WTC11 (cell line): Measurements from ENCODE around the gene ABCA13. TPM values are rescaled to one million over a fixed set of nuclear protein-coding genes. Genes with fewer than 3 reads are reported as not detected.

Source experiments
- ATAC-seq: fragments of 200-7000 bp; cut with Tn5 transposase; 2 replicates; pipeline ENCODE4 v1.10.0; 2021; ENCODE audit warnings: mild to moderate bottlenecking, moderate library complexity
- CTCF ChIA-PET: fragments of 300-600 bp; sonication (Branson Sonifier 250); formaldehyde crosslinking; loops from one replicate; lab custom pipeline; 2021; ENCODE audit warnings: antibody characterized with exemption; lab: Charles Lee
- POLR2A ChIA-PET: fragments of 350-600 bp; sonication (Branson Sonifier 250); formaldehyde crosslinking; loops from one replicate; lab custom pipeline; 2021; ENCODE audit warnings: antibody characterized with exemption; lab: Charles Lee
- DNase-seq: peaks from one replicate; pipeline ENCODE4 v3.0.0; 2021; ENCODE audit warnings: low spot score
- H3K27ac Mint-ChIP-seq: 2 replicates; pipeline ENCODE4 v1.8.0; 2021; ENCODE audit warnings: mixed read lengths
- H3K27me3 Mint-ChIP-seq: 2 replicates; pipeline ENCODE4 v1.8.0; 2021; ENCODE audit warnings: low read depth, mild to moderate bottlenecking, moderate library complexity, mixed read lengths
- H3K36me3 Mint-ChIP-seq: 2 replicates; pipeline ENCODE4 v1.8.0; 2021; ENCODE audit warnings: mixed read lengths
- H3K4me1 Mint-ChIP-seq: 2 replicates; pipeline ENCODE4 v1.8.0; 2022; ENCODE audit warnings: mixed read lengths
- H3K4me3 Mint-ChIP-seq: 2 replicates; pipeline ENCODE4 v1.8.0; 2021; ENCODE audit warnings: mild to moderate bottlenecking, moderate library complexity, mixed read lengths
- H3K9me3 Mint-ChIP-seq: 2 replicates; pipeline ENCODE4 v1.8.0; 2021; ENCODE audit warnings: mixed read lengths
- AR ChIP-seq: fragments of 250-450 bp; sonication (Bioruptor Pico); IDR thresholded peaks from 2 replicates; pipeline ENCODE4 v1.9.0; 2021; ENCODE audit warnings: mild to moderate bottlenecking
- FOXK1 ChIP-seq: sonication (generic); formaldehyde crosslinking; IDR thresholded peaks from 2 replicates; pipeline ENCODE4 v1.8.0; 2022; ENCODE audit warnings: mild to moderate bottlenecking, moderate library complexity, missing genetic modification reagents
- MAX ChIP-seq: sonication (generic); formaldehyde crosslinking; IDR thresholded peaks from 2 replicates; pipeline ENCODE4 v1.8.0; 2022; ENCODE audit warnings: mild to moderate bottlenecking, missing genetic modification reagents
- NFATC4 ChIP-seq: fragments of 250-450 bp; sonication (Bioruptor Pico); IDR thresholded peaks from 2 replicates; pipeline ENCODE4 v1.9.0; 2021; ENCODE audit warnings: mild to moderate bottlenecking
- SMAD3 ChIP-seq: sonication (generic); formaldehyde crosslinking; IDR thresholded peaks from 2 replicates; pipeline ENCODE4 v1.8.0; 2022; ENCODE audit warnings: missing genetic modification reagents, mild to moderate bottlenecking, borderline replicate concordance
- ZBTB21 ChIP-seq: sonication (generic); formaldehyde crosslinking; IDR thresholded peaks from 2 replicates; pipeline ENCODE4 v1.8.1; 2023; ENCODE audit warnings: mild to moderate bottlenecking, missing genetic modification reagents, borderline replicate concordance
- ZNF121 ChIP-seq: sonication (generic); formaldehyde crosslinking; IDR thresholded peaks from 2 replicates; pipeline ENCODE4 v1.8.0; 2023; ENCODE audit warnings: missing genetic modification reagents
- ZNF263 ChIP-seq: sonication (generic); formaldehyde crosslinking; IDR thresholded peaks from 2 replicates; pipeline ENCODE4 v1.8.1; 2022; ENCODE audit warnings: low read depth, mild to moderate bottlenecking, moderate library complexity, missing genetic modification reagents
- ZNF671 ChIP-seq: fragments of 250-450 bp; sonication (Bioruptor Pico); IDR thresholded peaks from 2 replicates; pipeline ENCODE4 v1.8.0; 2021; ENCODE audit warnings: mild to moderate bottlenecking
- total RNA-seq: library from RNA; stranded (reverse); gene quantifications from 3 replicates; pipeline ENCODE4 v1.2.3, GENCODE V29; 2021
- TF ChIP-seq, protein P1 (sequence below): sonication (generic); formaldehyde crosslinking; IDR thresholded peaks from 2 replicates; pipeline ENCODE4 v1.8.1; 2023; ENCODE audit warnings: mild to moderate bottlenecking, missing genetic modification reagents, moderate library complexity
- TF ChIP-seq, protein P2 (sequence below): fragments of 250-450 bp; sonication (Bioruptor Pico); IDR thresholded peaks from 2 replicates; pipeline ENCODE4 v2.1.2; 2022; ENCODE audit warnings: mild to moderate bottlenecking, moderate library complexity
- TF ChIP-seq, protein P3 (sequence below): sonication (generic); formaldehyde crosslinking; IDR thresholded peaks from 2 replicates; pipeline ENCODE4 v1.8.1; 2022; ENCODE audit warnings: missing genetic modification reagents, borderline replicate concordance
- TF ChIP-seq, protein P4 (sequence below): sonication (generic); formaldehyde crosslinking; IDR thresholded peaks from 2 replicates; pipeline ENCODE4 v1.8.1; 2022; ENCODE audit warnings: low read depth, missing genetic modification reagents, borderline replicate concordance
- TF ChIP-seq, protein P5 (sequence below): sonication (generic); formaldehyde crosslinking; IDR thresholded peaks from 2 replicates; pipeline ENCODE4 v1.8.1; 2023; ENCODE audit warnings: mild to moderate bottlenecking, missing genetic modification reagents, borderline replicate concordance

The ABCA13 gene
- total RNA-seq, 1 experiment from 2014 or later: 0.04 TPM

DNA sequence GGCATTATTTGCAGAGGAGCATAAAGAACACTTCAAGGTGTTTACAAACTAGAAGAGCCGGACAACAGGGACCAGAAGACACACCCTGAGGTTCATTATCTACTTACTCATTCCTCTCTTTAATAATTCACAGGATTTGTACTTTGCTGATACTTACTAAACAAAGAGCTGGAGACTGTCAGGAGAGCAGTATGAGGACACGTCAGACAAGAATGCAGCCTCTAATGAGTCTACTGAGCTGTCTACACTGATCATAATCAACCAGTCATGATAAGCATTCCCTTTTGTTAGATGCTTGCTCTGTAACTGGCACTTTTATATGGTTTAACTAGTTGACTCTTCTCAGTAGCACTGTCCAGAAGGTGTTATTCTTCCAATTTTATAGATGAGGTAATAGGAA lies 509.7 kb downstream of the ABCA13 start:
- Mint-ChIP-seq H3K27me3 (peaks cover under 1% of the 10 kb centered on the region; the same call in 1 of the 2 replicates), H3K4me1 (no peaks in the 10 kb centered on the region), H3K4me3 (no peak overlapping the region)
- no peak for DNase-seq
- POLR2A ChIA-PET: no interaction called here
- no peak for TF ChIP-seq ZNF121
- TF ChIP-seq ZNF671 (CRISPR knock-in tag): no peak
- no peak for TF ChIP-seq MAX (CRISPR knock-in tag)
- TF ChIP-seq, protein P1, sequence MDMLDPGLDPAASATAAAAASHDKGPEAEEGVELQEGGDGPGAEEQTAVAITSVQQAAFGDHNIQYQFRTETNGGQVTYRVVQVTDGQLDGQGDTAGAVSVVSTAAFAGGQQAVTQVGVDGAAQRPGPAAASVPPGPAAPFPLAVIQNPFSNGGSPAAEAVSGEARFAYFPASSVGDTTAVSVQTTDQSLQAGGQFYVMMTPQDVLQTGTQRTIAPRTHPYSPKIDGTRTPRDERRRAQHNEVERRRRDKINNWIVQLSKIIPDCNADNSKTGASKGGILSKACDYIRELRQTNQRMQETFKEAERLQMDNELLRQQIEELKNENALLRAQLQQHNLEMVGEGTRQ (CRISPR knock-in tag): no peak
- TF ChIP-seq, protein P2, sequence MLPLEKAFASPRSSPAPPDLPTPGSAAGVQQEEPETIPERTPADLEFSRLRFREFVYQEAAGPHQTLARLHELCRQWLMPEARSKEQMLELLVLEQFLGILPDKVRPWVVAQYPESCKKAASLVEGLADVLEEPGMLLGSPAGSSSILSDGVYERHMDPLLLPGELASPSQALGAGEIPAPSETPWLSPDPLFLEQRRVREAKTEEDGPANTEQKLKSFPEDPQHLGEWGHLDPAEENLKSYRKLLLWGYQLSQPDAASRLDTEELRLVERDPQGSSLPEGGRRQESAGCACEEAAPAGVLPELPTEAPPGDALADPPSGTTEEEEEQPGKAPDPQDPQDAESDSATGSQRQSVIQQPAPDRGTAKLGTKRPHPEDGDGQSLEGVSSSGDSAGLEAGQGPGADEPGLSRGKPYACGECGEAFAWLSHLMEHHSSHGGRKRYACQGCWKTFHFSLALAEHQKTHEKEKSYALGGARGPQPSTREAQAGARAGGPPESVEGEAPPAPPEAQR: no peak
- no peak for TF ChIP-seq NFATC4 (CRISPR knock-in tag)
- no peak for TF ChIP-seq SMAD3 (CRISPR knock-in tag)
- TF ChIP-seq, protein P3, sequence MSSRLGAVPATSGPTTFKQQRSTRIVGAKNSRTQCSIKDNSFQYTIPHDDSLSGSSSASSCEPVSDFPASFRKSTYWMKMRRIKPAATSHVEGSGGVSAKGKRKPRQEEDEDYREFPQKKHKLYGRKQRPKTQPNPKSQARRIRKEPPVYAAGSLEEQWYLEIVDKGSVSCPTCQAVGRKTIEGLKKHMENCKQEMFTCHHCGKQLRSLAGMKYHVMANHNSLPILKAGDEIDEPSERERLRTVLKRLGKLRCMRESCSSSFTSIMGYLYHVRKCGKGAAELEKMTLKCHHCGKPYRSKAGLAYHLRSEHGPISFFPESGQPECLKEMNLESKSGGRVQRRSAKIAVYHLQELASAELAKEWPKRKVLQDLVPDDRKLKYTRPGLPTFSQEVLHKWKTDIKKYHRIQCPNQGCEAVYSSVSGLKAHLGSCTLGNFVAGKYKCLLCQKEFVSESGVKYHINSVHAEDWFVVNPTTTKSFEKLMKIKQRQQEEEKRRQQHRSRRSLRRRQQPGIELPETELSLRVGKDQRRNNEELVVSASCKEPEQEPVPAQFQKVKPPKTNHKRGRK (CRISPR knock-in tag): no peak
- TF ChIP-seq, protein P4, sequence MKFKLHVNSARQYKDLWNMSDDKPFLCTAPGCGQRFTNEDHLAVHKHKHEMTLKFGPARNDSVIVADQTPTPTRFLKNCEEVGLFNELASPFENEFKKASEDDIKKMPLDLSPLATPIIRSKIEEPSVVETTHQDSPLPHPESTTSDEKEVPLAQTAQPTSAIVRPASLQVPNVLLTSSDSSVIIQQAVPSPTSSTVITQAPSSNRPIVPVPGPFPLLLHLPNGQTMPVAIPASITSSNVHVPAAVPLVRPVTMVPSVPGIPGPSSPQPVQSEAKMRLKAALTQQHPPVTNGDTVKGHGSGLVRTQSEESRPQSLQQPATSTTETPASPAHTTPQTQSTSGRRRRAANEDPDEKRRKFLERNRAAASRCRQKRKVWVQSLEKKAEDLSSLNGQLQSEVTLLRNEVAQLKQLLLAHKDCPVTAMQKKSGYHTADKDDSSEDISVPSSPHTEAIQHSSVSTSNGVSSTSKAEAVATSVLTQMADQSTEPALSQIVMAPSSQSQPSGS: no peak
- TF ChIP-seq AR: no peak
- TF ChIP-seq, protein P5, sequence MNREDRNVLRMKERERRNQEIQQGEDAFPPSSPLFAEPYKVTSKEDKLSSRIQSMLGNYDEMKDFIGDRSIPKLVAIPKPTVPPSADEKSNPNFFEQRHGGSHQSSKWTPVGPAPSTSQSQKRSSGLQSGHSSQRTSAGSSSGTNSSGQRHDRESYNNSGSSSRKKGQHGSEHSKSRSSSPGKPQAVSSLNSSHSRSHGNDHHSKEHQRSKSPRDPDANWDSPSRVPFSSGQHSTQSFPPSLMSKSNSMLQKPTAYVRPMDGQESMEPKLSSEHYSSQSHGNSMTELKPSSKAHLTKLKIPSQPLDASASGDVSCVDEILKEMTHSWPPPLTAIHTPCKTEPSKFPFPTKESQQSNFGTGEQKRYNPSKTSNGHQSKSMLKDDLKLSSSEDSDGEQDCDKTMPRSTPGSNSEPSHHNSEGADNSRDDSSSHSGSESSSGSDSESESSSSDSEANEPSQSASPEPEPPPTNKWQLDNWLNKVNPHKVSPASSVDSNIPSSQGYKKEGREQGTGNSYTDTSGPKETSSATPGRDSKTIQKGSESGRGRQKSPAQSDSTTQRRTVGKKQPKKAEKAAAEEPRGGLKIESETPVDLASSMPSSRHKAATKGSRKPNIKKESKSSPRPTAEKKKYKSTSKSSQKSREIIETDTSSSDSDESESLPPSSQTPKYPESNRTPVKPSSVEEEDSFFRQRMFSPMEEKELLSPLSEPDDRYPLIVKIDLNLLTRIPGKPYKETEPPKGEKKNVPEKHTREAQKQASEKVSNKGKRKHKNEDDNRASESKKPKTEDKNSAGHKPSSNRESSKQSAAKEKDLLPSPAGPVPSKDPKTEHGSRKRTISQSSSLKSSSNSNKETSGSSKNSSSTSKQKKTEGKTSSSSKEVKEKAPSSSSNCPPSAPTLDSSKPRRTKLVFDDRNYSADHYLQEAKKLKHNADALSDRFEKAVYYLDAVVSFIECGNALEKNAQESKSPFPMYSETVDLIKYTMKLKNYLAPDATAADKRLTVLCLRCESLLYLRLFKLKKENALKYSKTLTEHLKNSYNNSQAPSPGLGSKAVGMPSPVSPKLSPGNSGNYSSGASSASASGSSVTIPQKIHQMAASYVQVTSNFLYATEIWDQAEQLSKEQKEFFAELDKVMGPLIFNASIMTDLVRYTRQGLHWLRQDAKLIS (CRISPR knock-in tag): no peak
- no peak for TF ChIP-seq FOXK1 (CRISPR knock-in tag)
- TF ChIP-seq ZBTB21 (CRISPR knock-in tag): no peak
- no peak for TF ChIP-seq ZNF263 (CRISPR knock-in tag)
- TF ChIP-seq, all 79 proteins: peak for 0
- peaks cover 21% of the 10 kb centered on the region for H3K36me3 Mint-ChIP-seq
- H3K27ac Mint-ChIP-seq: no peak overlapping the region
- ATAC-seq: no peak
- CTCF ChIA-PET: no interaction called here
- H3K9me3 Mint-ChIP-seq: peaks cover 21% of the 10 kb centered on the region
